ENCODE measurements around the gene OR52B2. TPM values are rescaled to one million over a fixed set of nuclear protein-coding genes. Genes with fewer than 3 reads are reported as not detected.

The OR52B2 gene
- total and polyA plus RNA-seq, 9 of the 15 experiments (the other 6 are each of a cell fraction or from before 2014, with no cell fraction given), result not detected

- POLR2A ChIA-PET, result interaction anchor here (1.2 to 2.6 kb wide), 4 partner anchors 9 to 18 kb away, joined by 3 to 11 read pairs (median 4); partner anchors contain the start of gene FHIP1B
These were observed 46.4 kb upstream of the OR52B2 start for GRCh38 chr11:6216501-6216900.

More at GRCh38 chr11:6216501-6216900, 46.4 kb upstream of the OR52B2 start:
- ATAC-seq, result no peak
- no peaks in the 10 kb centered on the region for H3K27me3 ChIP-seq (ENCODE audit: control insufficient read depth in 2 of 2, insufficient read depth in 2 of 2, low read length in 2 of 2)
- in situ Hi-C loops (cut with MboI), result no loop called here
- H3K9ac ChIP-seq (ENCODE audit: insufficient read depth in 1 of 2, low read depth in 2 of 2, low read length in 2 of 2), result no peak overlapping the region
- no peaks in the 10 kb centered on the region for H4K20me1 ChIP-seq (replicated peaks; ENCODE audit: control insufficient read depth, insufficient read depth, low read length)
- H3K27ac ChIP-seq (ENCODE audit: extremely low read depth, low read depth, low read length), result no peak overlapping the region
- TF ChIP-seq, protein P1, sequence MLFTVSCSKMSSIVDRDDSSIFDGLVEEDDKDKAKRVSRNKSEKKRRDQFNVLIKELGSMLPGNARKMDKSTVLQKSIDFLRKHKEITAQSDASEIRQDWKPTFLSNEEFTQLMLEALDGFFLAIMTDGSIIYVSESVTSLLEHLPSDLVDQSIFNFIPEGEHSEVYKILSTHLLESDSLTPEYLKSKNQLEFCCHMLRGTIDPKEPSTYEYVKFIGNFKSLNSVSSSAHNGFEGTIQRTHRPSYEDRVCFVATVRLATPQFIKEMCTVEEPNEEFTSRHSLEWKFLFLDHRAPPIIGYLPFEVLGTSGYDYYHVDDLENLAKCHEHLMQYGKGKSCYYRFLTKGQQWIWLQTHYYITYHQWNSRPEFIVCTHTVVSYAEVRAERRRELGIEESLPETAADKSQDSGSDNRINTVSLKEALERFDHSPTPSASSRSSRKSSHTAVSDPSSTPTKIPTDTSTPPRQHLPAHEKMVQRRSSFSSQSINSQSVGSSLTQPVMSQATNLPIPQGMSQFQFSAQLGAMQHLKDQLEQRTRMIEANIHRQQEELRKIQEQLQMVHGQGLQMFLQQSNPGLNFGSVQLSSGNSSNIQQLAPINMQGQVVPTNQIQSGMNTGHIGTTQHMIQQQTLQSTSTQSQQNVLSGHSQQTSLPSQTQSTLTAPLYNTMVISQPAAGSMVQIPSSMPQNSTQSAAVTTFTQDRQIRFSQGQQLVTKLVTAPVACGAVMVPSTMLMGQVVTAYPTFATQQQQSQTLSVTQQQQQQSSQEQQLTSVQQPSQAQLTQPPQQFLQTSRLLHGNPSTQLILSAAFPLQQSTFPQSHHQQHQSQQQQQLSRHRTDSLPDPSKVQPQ (CRISPR knock-in tag; IDR thresholded peaks at IDR 0.05; ENCODE audit: borderline replicate concordance), result no peak
- TF ChIP-seq BRD9 (IDR thresholded peaks at IDR 0.05; ENCODE audit: low read depth, partially characterized antibody) (no peak), DPF2 (IDR thresholded peaks at IDR 0.05) (no peak), SRF (CRISPR knock-in tag; IDR thresholded peaks at IDR 0.05) (no peak), NR3C1 (CRISPR knock-in tag; IDR thresholded peaks at IDR 0.05) (no peak), PTRF (tag; IDR thresholded peaks at IDR 0.05) (no peak), ZNF589 (CRISPR knock-in tag; IDR thresholded peaks at IDR 0.05; ENCODE audit: low read depth) (no peak), RAD51 (IDR thresholded peaks at IDR 0.05; ENCODE audit: borderline replicate concordance, low read depth) (no peak), MBD2 (IDR thresholded peaks at IDR 0.05; ENCODE audit: borderline replicate concordance, low read depth) (no peak), CCNT2 (IDR thresholded peaks at IDR 0.05; ENCODE audit: borderline replicate concordance, extremely low read depth, insufficient read length, low read depth, low read length) (no peak), ELF4 (CRISPR knock-in tag; IDR thresholded peaks at IDR 0.05) (no peak), GTF2E2 (tag; IDR thresholded peaks at IDR 0.05) (no peak), ZNF324 (CRISPR knock-in tag; IDR thresholded peaks at IDR 0.05) (no peak), FOXK2 (conservative IDR thresholded peaks at IDR 0.05 in 1 of 2, IDR thresholded peaks at IDR 0.05 in 1 of 2; ENCODE audit: low read depth in 2 of 2) (no peak), ZNF239 (CRISPR knock-in tag; IDR thresholded peaks at IDR 0.05) (no peak), CAMTA2 (CRISPR knock-in tag; conservative IDR thresholded peaks at IDR 0.05) (no peak), LEF1 (IDR thresholded peaks at IDR 0.05) (no peak)
- DNase-seq (ENCODE audit: extremely low read depth in 1 of 4, low spot score in 3 of 4), result no peak
- BruUV-seq (replicated peaks), result no TSS peak
- FAIRE-seq, result no peak
- peaks cover 0 to 3% of the 10 kb centered on the region in 2 experiments; a peak in 1 of 5 replicates for H3K4me1 ChIP-seq (replicated peaks in 1 of 2; ENCODE audit: control insufficient read depth in 2 of 2, insufficient read depth in 2 of 2, low read length in 2 of 2)
- H3K79me2 ChIP-seq (ENCODE audit: control insufficient read depth, insufficient read depth, low read length), result no peaks in the 10 kb centered on the region
- no peaks in the 10 kb centered on the region for H3K9me1 ChIP-seq (ENCODE audit: control insufficient read depth, insufficient read depth, low read length)
- no peaks in the 10 kb centered on the region for H3K9me3 ChIP-seq (replicated peaks; ENCODE audit: control insufficient read depth, insufficient read depth, low read depth, low read length)
- WGBS (ENCODE audit: insufficient coverage, low coverage, missing lambda C conversion rate), result 89% methylated on average over 4 of the region's 4 CpGs
- no peak overlapping the region for H3K4me3 ChIP-seq
- CTCF ChIA-PET (ENCODE audit: low intra/inter-chr PET ratio), result no interaction called here
- H3K36me3 ChIP-seq (ENCODE audit: control insufficient read depth, insufficient read depth, low read length), result peaks cover 73% of the 10 kb centered on the region; the same call in 2 of the 3 replicates
- H2AFZ ChIP-seq (ENCODE audit: low read depth, low read length), result no peak overlapping the region
- H3K4me2 ChIP-seq (ENCODE audit: insufficient read depth, low read length), result no peak overlapping the region
- intact Hi-C loops (cut with micrococcal nuclease), result no loop called here

Data from K562 (cell line).